ENCODE results near the gene PRSS27. TPM values are rescaled to one million over a fixed set of nuclear protein-coding genes. Genes with fewer than 3 reads are reported as not detected.

PRSS27 gene
- total RNA-seq, 4 donors from 2014 or later = 0.75 to 4.2 (median 2.2) TPM

- Histone ChIP-seq H3K4me1 (no peaks in the 10 kb centered on the region), H3K4me3 (no peak overlapping the region), H3K36me3 (no peaks in the 10 kb centered on the region), H3K9me3 (no peaks in the 10 kb centered on the region), H3K27me3 (peaks cover 0 to 72% (median 0%) of the 10 kb centered on the region in 4 donors), H3K27ac (replicated peaks in 1 of 4) (no peak overlapping the region)
- DNase-seq (ENCODE audit: extremely low spot score) = no peak
- no CpG with 5 or more reads among the region's 5 CpGs for WGBS
- TF ChIP-seq, protein P1, sequence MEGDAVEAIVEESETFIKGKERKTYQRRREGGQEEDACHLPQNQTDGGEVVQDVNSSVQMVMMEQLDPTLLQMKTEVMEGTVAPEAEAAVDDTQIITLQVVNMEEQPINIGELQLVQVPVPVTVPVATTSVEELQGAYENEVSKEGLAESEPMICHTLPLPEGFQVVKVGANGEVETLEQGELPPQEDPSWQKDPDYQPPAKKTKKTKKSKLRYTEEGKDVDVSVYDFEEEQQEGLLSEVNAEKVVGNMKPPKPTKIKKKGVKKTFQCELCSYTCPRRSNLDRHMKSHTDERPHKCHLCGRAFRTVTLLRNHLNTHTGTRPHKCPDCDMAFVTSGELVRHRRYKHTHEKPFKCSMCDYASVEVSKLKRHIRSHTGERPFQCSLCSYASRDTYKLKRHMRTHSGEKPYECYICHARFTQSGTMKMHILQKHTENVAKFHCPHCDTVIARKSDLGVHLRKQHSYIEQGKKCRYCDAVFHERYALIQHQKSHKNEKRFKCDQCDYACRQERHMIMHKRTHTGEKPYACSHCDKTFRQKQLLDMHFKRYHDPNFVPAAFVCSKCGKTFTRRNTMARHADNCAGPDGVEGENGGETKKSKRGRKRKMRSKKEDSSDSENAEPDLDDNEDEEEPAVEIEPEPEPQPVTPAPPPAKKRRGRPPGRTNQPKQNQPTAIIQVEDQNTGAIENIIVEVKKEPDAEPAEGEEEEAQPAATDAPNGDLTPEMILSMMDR (IDR thresholded peaks at IDR 0.05) = no peak
- TF ChIP-seq POLR2AphosphoS5 (IDR thresholded peaks at IDR 0.05) (no peak), POLR2A (IDR thresholded peaks at IDR 0.05; ENCODE audit: low read depth) (no peak)
- intact Hi-C loops (cut with DNase I) = no loop called here
Observed at GRCh38 chr16:2738615-2739014, 18.6 kb upstream of the PRSS27 start.

GRCh38 chr16:2737895-2738418 is 17.9 kb upstream of the PRSS27 start:
- Histone ChIP-seq H3K4me3 (no peak overlapping the region), H3K36me3 (no peaks in the 10 kb centered on the region), H3K27me3 (peaks cover 0 to 72% (median 0%) of the 10 kb centered on the region in 4 donors), H3K27ac (replicated peaks in 1 of 4) (no peak overlapping the region), H3K4me1 (no peaks in the 10 kb centered on the region), H3K9me3 (no peaks in the 10 kb centered on the region)
- WGBS = 77% methylated on average over 5 of the region's 7 CpGs
- TF ChIP-seq EP300 (IDR thresholded peaks at IDR 0.05) (no peak), POLR2A (IDR thresholded peaks at IDR 0.05; ENCODE audit: low read depth) (no peak), POLR2AphosphoS5 (IDR thresholded peaks at IDR 0.05) (no peak)
- TF ChIP-seq, protein P1 (IDR thresholded peaks at IDR 0.05) = no peak
- DNase-seq (ENCODE audit: extremely low spot score) = no peak
- intact Hi-C loops (cut with DNase I) = no loop called here

- H3K36me3 ChIP-seq = no peaks in the 10 kb centered on the region
- peaks cover 0 to 64% (median 0%) of the 10 kb centered on the region in 4 donors for H3K27me3 ChIP-seq
- no peak overlapping the region for H3K4me3 ChIP-seq
- no peaks in the 10 kb centered on the region for H3K4me1 ChIP-seq
- no peak for DNase-seq (ENCODE audit: extremely low spot score)
- TF ChIP-seq POLR2A (IDR thresholded peaks at IDR 0.05; ENCODE audit: low read depth) (no peak), EP300 (IDR thresholded peaks at IDR 0.05) (no peak), POLR2AphosphoS5 (IDR thresholded peaks at IDR 0.05) (no peak)
- TF ChIP-seq, protein P1 (IDR thresholded peaks at IDR 0.05) = no peak
- WGBS = 84% methylated on average over 4 of the region's 5 CpGs
- no peaks in the 10 kb centered on the region for H3K9me3 ChIP-seq
- no peak overlapping the region for H3K27ac ChIP-seq (replicated peaks in 1 of 4)
- intact Hi-C loops (cut with DNase I) = no loop called here
Observed at GRCh38 chr16:2737238-2737605, 17.2 kb upstream of the PRSS27 start.

DNA sequence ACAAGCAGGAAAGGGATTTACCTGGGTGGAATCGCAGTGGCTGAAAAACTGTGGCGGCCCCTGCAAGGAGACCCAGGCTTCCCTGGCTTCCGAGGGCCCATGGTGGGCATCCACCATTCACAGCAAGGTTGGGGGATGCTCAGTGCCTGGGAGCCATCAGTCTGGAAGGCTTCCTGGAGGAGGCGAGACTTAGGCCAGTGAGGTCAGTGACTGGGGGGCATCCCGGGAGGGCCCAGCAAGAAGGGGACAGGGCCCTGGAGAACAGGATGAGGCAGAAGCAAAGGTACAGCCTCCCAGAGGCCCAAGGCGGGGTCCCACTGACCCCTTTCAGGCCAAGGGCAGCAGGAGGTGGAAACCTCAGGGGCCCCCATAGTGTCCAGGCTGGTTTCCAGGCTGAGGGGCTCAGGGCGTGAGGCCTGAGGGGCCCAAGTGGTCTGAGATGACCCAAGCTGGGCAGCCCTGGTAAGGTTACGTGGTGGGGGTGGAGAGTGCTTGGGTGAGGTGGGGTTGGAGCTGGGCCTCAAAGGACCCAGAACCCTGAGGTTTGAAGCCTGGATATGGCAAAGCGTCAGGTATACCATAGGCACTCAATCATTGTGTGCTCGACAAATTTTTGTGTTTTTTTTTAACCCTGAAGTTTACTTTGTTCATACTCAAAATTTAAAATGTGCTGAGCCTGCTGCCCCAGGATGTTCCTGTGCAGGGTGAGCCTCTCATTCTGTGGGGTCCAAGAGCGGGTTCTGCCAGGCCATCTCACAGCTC is 16.6 kb upstream of the PRSS27 start:
- 88% methylated on average over 9 of the region's 11 CpGs for WGBS
- peaks cover 0 to 64% (median 0%) of the 10 kb centered on the region in 4 donors for H3K27me3 ChIP-seq

More for the DNA sequence above, 16.6 kb upstream of the PRSS27 start:
- no peak for DNase-seq (ENCODE audit: extremely low spot score)
- intact Hi-C loops (cut with DNase I) = no loop called here
- Histone ChIP-seq H3K4me3 (no peak overlapping the region), H3K36me3 (no peaks in the 10 kb centered on the region), H3K9me3 (no peaks in the 10 kb centered on the region), H3K4me1 (no peaks in the 10 kb centered on the region), H3K27ac (replicated peaks in 1 of 4) (no peak overlapping the region)
- TF ChIP-seq, protein P1 (IDR thresholded peaks at IDR 0.05) = no peak
- TF ChIP-seq POLR2AphosphoS5 (IDR thresholded peaks at IDR 0.05) (no peak), POLR2A (IDR thresholded peaks at IDR 0.05; ENCODE audit: low read depth) (no peak), EP300 (IDR thresholded peaks at IDR 0.05) (no peak)

Data from esophagus muscularis mucosa (tissue), 4 donors.